BJ (cell line): ENCODE results near the gene PRDM16. TPM values are rescaled to one million over a fixed set of nuclear protein-coding genes. Genes with fewer than 3 reads are reported as not detected.

Source experiments
- CTCF ChIA-PET: fragments of 350-600 bp; formaldehyde crosslinking; extraction: SDS; loops from one replicate; lab custom pipeline; 2021; ENCODE audit warnings: antibody characterized with exemption, inconsistent platforms; lab: Yijun Ruan, JAX
- POLR2A ChIA-PET: fragments of 300-600 bp; sonication (Branson Sonifier 250); formaldehyde crosslinking; extraction: SDS; loops from one replicate; lab custom pipeline; 2021; ENCODE audit warnings: antibody characterized with exemption; lab: Charles Lee
- DNase-seq: peaks from one replicate; pipeline ENCODE4 v3.0.0-alpha.2; 2011; ENCODE audit warnings: low read depth
- H3K27me3 ChIP-seq: 2 replicates; pipeline ENCODE4 v1.6.0; 2011; ENCODE audit warnings: low read length; ENCODE audit not compliant: control insufficient read depth, insufficient read depth
- H3K36me3 ChIP-seq: 2 replicates; pipeline ENCODE4 v1.5.1; 2011; ENCODE audit warnings: low read length; ENCODE audit not compliant: control insufficient read depth, insufficient read depth
- H3K4me3 ChIP-seq: 2 replicates; pipeline ENCODE4 v1.5.1; 2011; ENCODE audit warnings: low read depth, mild to moderate bottlenecking, control low read depth, low read length
- CTCF ChIP-seq: IDR thresholded peaks from 2 replicates; pipeline ENCODE4 v1.5.1; 2011; ENCODE audit warnings: low read depth, mild to moderate bottlenecking, control low read depth, inconsistent platforms, low read length, moderate library complexity; ENCODE audit not compliant: insufficient read depth
- polyA plus RNA-seq: library from polyadenylated mRNA; depleted of rRNA; stranded (reverse); fragments of >200 nt; gene quantifications from 2 replicates; pipeline ENCODE4 v1.2.3, GENCODE V29; 2011

PRDM16 gene
- polyA plus RNA-seq, 1 experiment = 0.02 TPM

GRCh38 chr1:3106216-3106615 is 37.2 kb downstream of the PRDM16 start:
- H3K4me3 ChIP-seq = no peak overlapping the region

DNA sequence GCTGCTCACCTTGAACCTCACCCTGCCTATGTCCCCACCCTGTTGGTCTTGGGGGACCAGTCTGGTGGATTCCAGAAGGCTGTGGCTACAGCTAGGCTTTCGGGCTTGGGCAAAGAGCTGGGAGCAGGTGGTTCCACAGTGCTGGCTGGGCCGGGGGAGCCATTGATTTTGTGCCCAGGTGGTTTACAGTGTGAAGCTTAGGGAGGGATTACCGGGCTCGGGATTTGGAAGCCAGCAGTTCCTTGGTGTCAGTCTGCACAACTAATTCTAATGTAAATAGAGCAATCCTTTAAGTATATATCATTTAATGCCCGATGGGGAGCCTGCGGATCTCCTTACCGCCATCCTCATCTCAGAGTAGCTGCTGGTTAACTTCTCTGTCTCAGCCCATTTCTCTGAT is 38.2 kb downstream of the PRDM16 start:
- ChIA-PET POLR2A (no interaction called here), CTCF (no interaction called here)
- TF ChIP-seq CTCF = no peak
- Histone ChIP-seq H3K27me3 (no peaks in the 10 kb centered on the region; the same call in 1 of the 2 replicates), H3K4me3 (no peak overlapping the region), H3K36me3 (no peaks in the 10 kb centered on the region)
- no peak for DNase-seq

More at GRCh38 chr1:3106216-3106615, 37.2 kb downstream of the PRDM16 start:
- no peak for DNase-seq
- Histone ChIP-seq H3K27me3 (no peaks in the 10 kb centered on the region; the same call in 1 of the 2 replicates), H3K36me3 (no peaks in the 10 kb centered on the region)
- TF ChIP-seq CTCF = no peak
- CTCF ChIA-PET = no interaction called here
- POLR2A ChIA-PET = no interaction called here

DNA sequence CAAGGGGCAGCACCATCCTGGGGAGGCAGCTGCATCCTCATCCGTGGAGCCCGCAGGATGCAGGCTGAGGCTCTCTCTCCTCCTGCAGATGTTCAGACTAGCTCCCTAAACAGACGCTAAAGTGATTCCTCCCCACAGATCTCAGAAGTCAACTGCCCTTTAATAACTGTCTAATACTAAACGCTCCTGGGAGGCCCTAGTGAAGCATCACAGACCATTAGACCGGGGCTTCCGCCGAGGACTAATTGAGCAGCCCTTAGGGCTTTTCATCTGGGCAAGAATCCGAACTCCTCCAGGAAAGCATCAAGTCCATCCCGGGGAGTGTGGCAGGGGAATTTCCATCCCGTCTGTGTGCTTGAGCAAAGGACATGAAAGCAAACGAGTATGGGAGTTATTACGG is 40.4 kb downstream of the PRDM16 start:
- DNase-seq = no peak
- TF ChIP-seq CTCF = no peak
- Histone ChIP-seq H3K4me3 (no peak overlapping the region), H3K36me3 (no peaks in the 10 kb centered on the region), H3K27me3 (no peaks in the 10 kb centered on the region; the same call in 1 of the 2 replicates)
- POLR2A ChIA-PET = no interaction called here
- CTCF ChIA-PET = no interaction called here

DNA sequence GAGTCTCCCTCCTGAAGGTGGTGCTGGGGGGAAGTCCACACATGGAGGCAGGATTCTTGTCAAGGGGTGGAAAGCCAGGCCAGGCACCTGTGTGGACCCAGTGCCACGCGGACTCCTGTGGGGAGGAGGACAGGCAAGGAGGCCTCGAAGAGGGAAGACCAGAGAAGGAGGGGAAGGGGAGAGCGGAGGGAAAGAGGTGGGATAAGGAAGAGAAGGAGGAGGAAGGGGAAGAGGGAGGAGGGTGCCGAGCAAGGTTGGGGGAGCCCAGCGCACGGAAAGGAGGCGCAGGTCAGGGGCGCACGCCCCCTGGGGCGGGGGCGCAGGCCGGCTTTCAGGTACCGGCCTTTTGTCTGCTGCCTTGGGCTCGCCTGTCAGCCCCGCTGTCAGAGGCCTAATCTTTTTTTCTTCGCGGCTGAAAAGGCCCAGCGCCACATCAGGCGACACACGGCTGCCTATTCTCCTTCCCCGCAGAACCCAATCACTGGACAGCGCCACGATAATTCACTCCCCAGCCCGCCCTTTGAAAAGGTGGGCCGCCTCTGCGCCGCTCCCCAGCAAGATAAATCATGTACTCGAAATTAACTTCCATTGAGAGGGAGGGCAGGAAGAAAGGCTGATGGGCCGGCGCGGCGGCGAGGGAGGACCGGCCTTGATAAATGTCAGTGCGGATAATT is 42.5 kb downstream of the PRDM16 start:
- no peaks in the 10 kb centered on the region for H3K36me3 ChIP-seq
- ChIA-PET POLR2A (no interaction called here), CTCF (no interaction called here)
- no peaks in the 10 kb centered on the region; the same call in 1 of the 2 replicates for H3K27me3 ChIP-seq
- no peak for DNase-seq
- TF ChIP-seq CTCF = no peak
- H3K4me3 ChIP-seq = no peak overlapping the region

DNA sequence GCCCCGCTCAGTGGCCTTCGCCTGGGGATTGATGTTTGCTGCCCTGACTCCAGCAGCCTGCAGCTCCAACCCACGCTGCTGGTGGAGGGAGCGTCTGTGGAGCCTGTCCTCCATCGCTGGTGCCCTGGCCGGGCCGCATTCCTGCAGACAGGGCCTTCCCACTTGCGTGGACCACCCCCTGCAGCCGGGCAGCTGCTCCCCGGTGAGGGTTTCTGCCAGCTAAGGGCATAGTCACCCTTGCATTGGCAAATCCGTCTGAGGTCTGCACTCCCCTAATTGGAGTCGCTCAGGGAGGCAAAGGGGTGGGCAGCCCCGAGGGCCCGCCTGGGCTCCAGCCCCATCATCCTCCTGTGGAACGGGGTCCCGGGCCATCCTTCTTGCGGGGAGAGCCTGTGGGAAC is 43.5 kb downstream of the PRDM16 start:
- Histone ChIP-seq H3K4me3 (no peak overlapping the region), H3K36me3 (no peaks in the 10 kb centered on the region), H3K27me3 (no peaks in the 10 kb centered on the region; the same call in 1 of the 2 replicates)
- DNase-seq = no peak
- ChIA-PET POLR2A (no interaction called here), CTCF (no interaction called here)
- TF ChIP-seq CTCF = no peak
